ENCODE results near the gene ZDHHC5.
A peak's percentile ranks its signal among the peaks of the same experiment; 100 is the strongest.

ZDHHC5 gene

GRCh38 chr11:57667736-57668433, at the start of gene ZDHHC5:
Gene ZDHHC5 (plus strand): TSS chr11:57668114. CDS start chr11:57673091, 4,977 bp downstream.
- Mint-ChIP-seq H3K27ac (peak within 1 kb of the TSS; percentile 100), H3K4me1 (peaks cover 61% of the 10 kb centered on the region)

GRCh38 chr11:57618438-57618837, 49.5 kb upstream of the ZDHHC5 start:
- peaks cover 3% of the 10 kb centered on the region for H3K36me3 Mint-ChIP-seq
- H3K27me3 Mint-ChIP-seq = peaks cover 1% of the 10 kb centered on the region
- no peaks in the 10 kb centered on the region for H3K4me1 Mint-ChIP-seq
- H3K9me3 Mint-ChIP-seq = no peaks in the 10 kb centered on the region
- no peak overlapping the region for H3K27ac Mint-ChIP-seq
- H3K4me3 Mint-ChIP-seq = no peak overlapping the region

More at GRCh38 chr11:57667736-57668433, at the start of gene ZDHHC5:
- Mint-ChIP-seq H3K4me3 (peak within 1 kb of the TSS; percentile 96), H3K9me3 (no peaks in the 10 kb centered on the region), H3K27me3 (no peaks in the 10 kb centered on the region), H3K36me3 (peaks cover 5% of the 10 kb centered on the region)

DNA sequence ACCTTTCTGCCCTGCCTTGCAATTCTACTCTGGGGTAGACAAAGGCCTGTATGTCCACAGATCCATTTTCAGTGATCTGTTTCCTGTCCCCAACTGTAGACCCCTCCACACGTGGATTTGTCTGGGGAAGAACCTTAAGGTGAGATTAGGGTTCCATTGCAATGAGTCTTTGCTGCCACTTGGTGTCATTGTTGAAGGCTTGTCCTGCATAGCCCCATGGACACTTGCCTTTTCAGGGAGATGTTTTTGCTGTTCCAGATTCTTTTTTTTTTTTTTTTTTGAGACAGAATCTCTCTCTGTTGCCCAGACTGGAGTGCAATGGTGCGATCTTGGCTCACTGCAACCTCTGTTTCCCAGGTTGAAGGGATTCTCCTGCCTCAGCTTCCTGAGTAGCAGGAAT, 48.6 kb upstream of the ZDHHC5 start:
- peaks cover 3% of the 10 kb centered on the region for H3K36me3 Mint-ChIP-seq

DNA sequence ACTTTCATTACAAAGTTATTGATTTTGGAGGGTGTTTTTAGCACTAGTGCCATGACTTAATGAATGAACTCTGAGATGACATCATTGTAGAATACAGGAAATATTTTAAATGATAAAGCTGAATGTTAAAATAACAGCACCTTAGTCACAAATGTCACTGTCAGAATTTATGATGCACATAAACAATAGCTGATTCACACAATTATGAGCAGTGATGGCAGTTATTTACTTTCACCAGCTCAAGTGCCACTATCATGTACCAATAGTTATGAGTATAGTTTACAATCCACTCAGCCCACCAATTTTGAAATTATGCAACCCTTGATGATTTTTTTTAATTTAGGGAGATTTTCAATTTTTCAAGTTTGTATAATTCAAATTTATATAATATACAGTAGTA, 47.4 kb upstream of the ZDHHC5 start:
- Mint-ChIP-seq H3K9me3 (no peaks in the 10 kb centered on the region), H3K4me1 (no peaks in the 10 kb centered on the region), H3K27me3 (peaks cover 1% of the 10 kb centered on the region), H3K36me3 (peaks cover 3% of the 10 kb centered on the region), H3K4me3 (no peak overlapping the region), H3K27ac (no peak overlapping the region)

More for the DNA sequence above, 48.6 kb upstream of the ZDHHC5 start:
- no peaks in the 10 kb centered on the region for H3K9me3 Mint-ChIP-seq
- H3K27ac Mint-ChIP-seq = no peak overlapping the region
- no peak overlapping the region for H3K4me3 Mint-ChIP-seq
- no peaks in the 10 kb centered on the region for H3K4me1 Mint-ChIP-seq
- peaks cover 1% of the 10 kb centered on the region for H3K27me3 Mint-ChIP-seq

DNA sequence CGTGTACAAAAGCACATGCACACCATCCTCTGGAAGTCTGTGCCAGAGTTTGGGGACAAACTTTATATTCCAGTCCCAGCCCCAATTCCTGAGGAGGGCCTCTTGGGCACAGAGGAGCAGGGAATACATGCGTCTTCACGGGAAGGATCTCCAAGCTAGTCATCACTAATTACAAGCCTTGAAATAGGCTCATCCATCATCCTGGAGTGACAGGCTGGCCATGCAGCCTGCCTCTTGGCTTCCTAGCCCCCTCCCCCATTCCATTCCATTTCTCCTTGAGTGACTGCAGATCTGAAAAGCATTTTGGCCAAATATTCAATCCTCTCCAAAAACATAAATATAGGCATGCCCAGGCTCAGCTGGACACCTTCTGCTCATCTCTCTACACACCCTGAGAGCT, 45.7 kb upstream of the ZDHHC5 start:
- no peak overlapping the region for H3K4me3 Mint-ChIP-seq
- H3K36me3 Mint-ChIP-seq = peaks cover 3% of the 10 kb centered on the region
- no peaks in the 10 kb centered on the region for H3K4me1 Mint-ChIP-seq
- peaks cover 1% of the 10 kb centered on the region for H3K27me3 Mint-ChIP-seq
- no peaks in the 10 kb centered on the region for H3K9me3 Mint-ChIP-seq
- no peak overlapping the region for H3K27ac Mint-ChIP-seq

- H3K27ac Mint-ChIP-seq = no peak overlapping the region
- peaks cover 3% of the 10 kb centered on the region for H3K36me3 Mint-ChIP-seq
- peaks cover 1% of the 10 kb centered on the region for H3K27me3 Mint-ChIP-seq
- H3K4me3 Mint-ChIP-seq = no peak overlapping the region
- no peaks in the 10 kb centered on the region for H3K9me3 Mint-ChIP-seq
- no peaks in the 10 kb centered on the region for H3K4me1 Mint-ChIP-seq
These were observed 43.0 kb upstream of the ZDHHC5 start for GRCh38 chr11:57624864-57625263.

DNA sequence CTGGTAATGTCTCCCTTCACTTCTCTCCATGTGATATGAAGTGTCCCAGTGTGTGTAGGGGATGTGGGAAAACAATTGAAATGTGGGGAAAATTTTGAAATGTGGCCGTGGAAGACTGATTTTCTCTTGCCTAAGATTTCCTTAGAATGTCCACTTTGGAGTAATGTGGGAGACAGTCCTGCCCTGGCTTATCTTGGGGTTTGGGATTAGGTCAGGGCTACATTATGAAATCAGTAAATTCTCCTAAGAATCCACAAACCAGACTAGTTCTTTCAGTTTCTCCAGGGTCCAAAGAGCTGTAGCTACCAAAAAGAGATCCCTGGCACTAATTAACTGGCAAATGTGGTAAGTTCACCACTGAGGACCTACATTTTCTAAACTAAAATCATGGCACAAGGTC, 41.0 kb upstream of the ZDHHC5 start:
- Mint-ChIP-seq H3K27ac (no peak overlapping the region), H3K4me3 (no peak overlapping the region), H3K36me3 (peaks cover 2% of the 10 kb centered on the region), H3K27me3 (no peaks in the 10 kb centered on the region), H3K4me1 (no peaks in the 10 kb centered on the region), H3K9me3 (no peaks in the 10 kb centered on the region)

GRCh38 chr11:57630171-57630570, 37.7 kb upstream of the ZDHHC5 start:
- H3K4me1 Mint-ChIP-seq = no peaks in the 10 kb centered on the region
- no peak overlapping the region for H3K4me3 Mint-ChIP-seq
- H3K27me3 Mint-ChIP-seq = peaks cover 5% of the 10 kb centered on the region
- no peak overlapping the region for H3K27ac Mint-ChIP-seq
- H3K9me3 Mint-ChIP-seq = no peaks in the 10 kb centered on the region
- no peaks in the 10 kb centered on the region for H3K36me3 Mint-ChIP-seq

GRCh38 chr11:57632116-57632515, 35.8 kb upstream of the ZDHHC5 start:
- H3K36me3 Mint-ChIP-seq = no peaks in the 10 kb centered on the region
- no peaks in the 10 kb centered on the region for H3K4me1 Mint-ChIP-seq
- no peaks in the 10 kb centered on the region for H3K9me3 Mint-ChIP-seq
- H3K27me3 Mint-ChIP-seq = peaks cover 7% of the 10 kb centered on the region
- no peak overlapping the region for H3K27ac Mint-ChIP-seq
- H3K4me3 Mint-ChIP-seq = no peak overlapping the region

DNA sequence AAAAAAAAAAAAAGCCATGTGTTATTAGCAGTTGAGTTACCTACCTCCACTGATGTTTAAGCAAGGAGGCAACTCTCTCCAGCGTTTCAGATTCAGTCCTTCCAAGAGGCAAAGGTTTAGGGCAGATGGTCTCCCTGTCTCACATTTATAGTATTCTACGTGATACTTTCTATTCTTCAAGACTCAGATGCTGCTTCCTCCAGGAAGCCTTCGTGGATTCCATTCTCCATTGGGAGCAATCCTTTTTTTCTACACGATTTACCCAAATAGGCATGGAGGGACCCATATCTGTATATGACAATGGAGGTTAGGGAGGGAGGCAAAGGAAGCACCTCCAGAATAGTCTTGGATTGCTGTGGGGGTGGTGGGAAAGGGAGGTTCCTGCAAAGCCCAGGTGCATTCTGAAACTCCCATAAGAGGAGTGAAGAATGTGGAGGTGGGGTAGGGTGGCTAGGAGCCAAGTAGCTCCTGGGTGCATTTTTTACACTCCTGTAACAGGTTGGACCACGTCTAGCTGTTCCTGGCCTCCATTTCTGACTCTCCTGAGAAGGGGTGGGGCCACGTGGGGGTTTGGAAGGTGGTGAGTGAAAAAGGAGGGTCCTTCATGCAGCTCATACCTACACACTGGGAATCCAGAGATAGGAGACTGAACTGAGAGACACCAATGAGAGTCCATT, 34.4 kb upstream of the ZDHHC5 start:
- Mint-ChIP-seq H3K4me3 (no peak overlapping the region), H3K27ac (no peak overlapping the region), H3K4me1 (peaks cover 6% of the 10 kb centered on the region), H3K27me3 (peaks cover 7% of the 10 kb centered on the region), H3K36me3 (no peaks in the 10 kb centered on the region), H3K9me3 (no peaks in the 10 kb centered on the region)

- Mint-ChIP-seq H3K4me3 (no peak overlapping the region), H3K27me3 (peaks cover 7% of the 10 kb centered on the region), H3K36me3 (no peaks in the 10 kb centered on the region), H3K27ac (no peak overlapping the region), H3K4me1 (peaks cover 12% of the 10 kb centered on the region), H3K9me3 (no peaks in the 10 kb centered on the region)
These were observed 33.6 kb upstream of the ZDHHC5 start for GRCh38 chr11:57634311-57634710.

- Mint-ChIP-seq H3K36me3 (no peaks in the 10 kb centered on the region), H3K4me3 (no peak overlapping the region), H3K9me3 (no peaks in the 10 kb centered on the region), H3K27ac (no peak overlapping the region), H3K27me3 (peaks cover 7% of the 10 kb centered on the region), H3K4me1 (peaks cover 17% of the 10 kb centered on the region)
These were observed 32.7 kb upstream of the ZDHHC5 start for GRCh38 chr11:57635246-57635645.

- Mint-ChIP-seq H3K27ac (no peak overlapping the region), H3K4me3 (peak overlapping the region; percentile 89), H3K9me3 (no peaks in the 10 kb centered on the region), H3K36me3 (no peaks in the 10 kb centered on the region), H3K4me1 (peaks cover 17% of the 10 kb centered on the region), H3K27me3 (peaks cover 7% of the 10 kb centered on the region)
These were observed 30.3 kb upstream of the ZDHHC5 start for GRCh38 chr11:57637626-57638004.

GRCh38 chr11:57638005-57638781, 29.7 kb upstream of the ZDHHC5 start:
- H3K4me1 Mint-ChIP-seq = peaks cover 17% of the 10 kb centered on the region
- H3K27me3 Mint-ChIP-seq = peaks cover 8% of the 10 kb centered on the region
- peak overlapping the region; percentile 65 for H3K27ac Mint-ChIP-seq
- peak overlapping the region; percentile 89 for H3K4me3 Mint-ChIP-seq
- H3K9me3 Mint-ChIP-seq = no peaks in the 10 kb centered on the region
- H3K36me3 Mint-ChIP-seq = no peaks in the 10 kb centered on the region

- Mint-ChIP-seq H3K36me3 (no peaks in the 10 kb centered on the region), H3K27me3 (peaks cover 10% of the 10 kb centered on the region), H3K27ac (no peak overlapping the region)
These were observed 29.0 kb upstream of the ZDHHC5 start for GRCh38 chr11:57638811-57639320.

More at GRCh38 chr11:57638811-57639320, 29.0 kb upstream of the ZDHHC5 start:
- Mint-ChIP-seq H3K4me3 (peak overlapping the region; percentile 89), H3K4me1 (peaks cover 17% of the 10 kb centered on the region), H3K9me3 (no peaks in the 10 kb centered on the region)

Data from activated naive CD4-positive, alpha-beta T cell treated with anti-CD3 and anti-CD28 coated beads, Interleukin-2, amount 50 U/mL, for 24 hours (primary cell).